HepG2 (cell line): ENCODE results near the gene WDR11. TPM values are rescaled to one million over a fixed set of nuclear protein-coding genes. Genes with fewer than 3 reads are reported as not detected.

ENCODE experiments used
- ATAC-seq: fragments of 200-7000 bp; cut with Tn5 transposase; 3 replicates; pipeline ENCODE4 v1.9.1; 2020; ENCODE audit warnings: mild to moderate bottlenecking, moderate library complexity
- BruUV-seq: library from RNA; stranded (reverse); fragments of 400-500 nt; replicated peaks from 2 replicates; lab custom pipeline; 2021; lab: Mats Ljungman, UMichigan
- CTCF ChIA-PET: fragments of 300-600 bp; formaldehyde crosslinking; extraction: SDS; loops from one replicate; lab custom pipeline; 2021; ENCODE audit warnings: low total read pairs, inconsistent platforms, low intra/inter-chr PET ratio; lab: Yijun Ruan, JAX
- POLR2A ChIA-PET: fragments of 350-600 bp; sonication (Branson Sonifier 250); formaldehyde crosslinking; loops from one replicate; lab custom pipeline; 2020; ENCODE audit warnings: antibody characterized with exemption, inconsistent platforms; lab: Yijun Ruan, JAX
- DNase-seq: peaks from one replicate; pipeline ENCODE4 v3.0.0-alpha.2; 2015; ENCODE audit warnings: low spot score
- FAIRE-seq: peaks from 3 replicates; lab custom pipeline; 2011; peaks lifted over from hg19 to GRCh38; lab: Jason Lieb, UNC
- H2AFZ ChIP-seq: one replicate; pipeline ENCODE4 v1.6.1; 2011; ENCODE audit warnings: low read length, inconsistent platforms
- H3K27ac ChIP-seq: fragments of 300-600 bp; 3 replicates; pipeline ENCODE4 v1.8.0; 2011; ENCODE audit warnings: mixed run types, mild to moderate bottlenecking, mixed read lengths, low read length, inconsistent platforms; ENCODE audit not compliant: insufficient read depth; ENCODE audit errors: extremely low read length
- H3K27me3 ChIP-seq, 2 experiments: fragments of 200-600 bp in 1 of 2; 2 replicates in 1 of 2; 3 replicates in 1 of 2; pipeline versions ENCODE4 v1.6.0 to v1.8.0; 2011; ENCODE audit warnings: low read length in 2 of 2, mild to moderate bottlenecking in 2 of 2, moderate library complexity in 2 of 2, inconsistent platforms in 1 of 2; ENCODE audit not compliant: insufficient read depth in 2 of 2, control insufficient read depth in 1 of 2
- H3K36me3 ChIP-seq, 2 experiments: fragments of 200-600 bp in 1 of 2; replicated peaks in 1 of 2; 2 replicates in 1 of 2; 3 replicates in 1 of 2; pipeline versions ENCODE4 v1.5.1 to v1.8.0; 2011; ENCODE audit warnings: low read length in 2 of 2, inconsistent platforms in 1 of 2; ENCODE audit not compliant: insufficient read depth in 2 of 2, control insufficient read depth in 1 of 2
- H3K4me1 ChIP-seq: 2 replicates; pipeline ENCODE4 v1.5.1; 2012; ENCODE audit warnings: low read length, inconsistent platforms; ENCODE audit not compliant: insufficient read depth
- H3K4me2 ChIP-seq: 2 replicates; pipeline ENCODE4 v1.6.0; 2011; ENCODE audit warnings: low read depth, low read length, inconsistent platforms
- H3K4me3 ChIP-seq, 3 experiments: fragments of 200-600 bp in 1 of 3; sonication (generic), shearing (Covaris generic) in 1 of 3; replicated peaks in 1 of 3; 2 replicates each; pipeline ENCODE4 v1.5.1; 2011 to 2016; ENCODE audit warnings: low read length in 3 of 3, inconsistent platforms in 2 of 3, low read depth in 2 of 3, mild to moderate bottlenecking in 2 of 3, control low read depth in 1 of 3, mixed read lengths in 1 of 3; ENCODE audit not compliant: insufficient read depth in 1 of 3
- H3K79me2 ChIP-seq: one replicate; pipeline ENCODE4 v1.6.1; 2011; ENCODE audit warnings: low read length, inconsistent platforms; ENCODE audit not compliant: insufficient read depth
- H3K9ac ChIP-seq: 2 replicates; pipeline ENCODE4 v1.6.0; 2011; ENCODE audit warnings: mild to moderate bottlenecking, low read depth, low read length, inconsistent platforms; ENCODE audit not compliant: insufficient read depth
- H3K9me3 ChIP-seq: 2 replicates; pipeline ENCODE4 v1.5.1; 2012; ENCODE audit warnings: mild to moderate bottlenecking, low read length
- H4K20me1 ChIP-seq: 2 replicates; pipeline ENCODE4 v1.6.0; 2011; ENCODE audit warnings: inconsistent platforms, mild to moderate bottlenecking, low read length, moderate library complexity; ENCODE audit not compliant: insufficient read depth
- ERF ChIP-seq: IDR thresholded peaks from 2 replicates; pipeline ENCODE4 v1.6.1; 2018; ENCODE audit warnings: missing biosample characterization, missing genetic modification reagents
- GATA4 ChIP-seq: sonication (generic); IDR thresholded peaks from 2 replicates; pipeline ENCODE4 v1.6.1; 2016; ENCODE audit warnings: antibody characterized with exemption, low read depth, borderline replicate concordance
- RXRA ChIP-seq: sonication (generic); formaldehyde crosslinking; IDR thresholded peaks from 2 replicates; pipeline ENCODE4 v1.5.1; 2020; ENCODE audit warnings: missing genetic modification reagents
- SIN3B ChIP-seq: fragments of 150-350 bp; IDR thresholded peaks from 2 replicates; pipeline ENCODE4 v1.6.1; 2014; ENCODE audit warnings: low read length
- SP140L ChIP-seq: sonication (generic); formaldehyde crosslinking; IDR thresholded peaks from 2 replicates; pipeline ENCODE4 v1.4.0; 2020; ENCODE audit warnings: missing genetic modification reagents, borderline replicate concordance
- THYN1 ChIP-seq: sonication (generic); formaldehyde crosslinking; IDR thresholded peaks from 2 replicates; pipeline ENCODE4 v1.8.1; 2023; ENCODE audit warnings: low read depth, mild to moderate bottlenecking, moderate library complexity, missing genetic modification reagents, borderline replicate concordance
- ZFP36L2 ChIP-seq: sonication (generic); formaldehyde crosslinking; IDR thresholded peaks from 2 replicates; pipeline ENCODE4 v1.4.0; 2020; ENCODE audit warnings: missing genetic modification reagents
- ZNF510 ChIP-seq: sonication (generic); formaldehyde crosslinking; IDR thresholded peaks from 2 replicates; pipeline ENCODE4 v1.4.0; 2020; ENCODE audit warnings: low read depth, mild to moderate bottlenecking, missing genetic modification reagents
- ZNF556 ChIP-seq: sonication (generic); formaldehyde crosslinking; IDR thresholded peaks from 2 replicates; pipeline ENCODE4 v1.4.0; 2020; ENCODE audit warnings: mild to moderate bottlenecking, missing genetic modification reagents, borderline replicate concordance
- ZNF616 ChIP-seq: sonication (generic); formaldehyde crosslinking; IDR thresholded peaks from 2 replicates; pipeline ENCODE4 v1.5.0; 2020; ENCODE audit warnings: low read depth, mild to moderate bottlenecking, missing genetic modification reagents
- ZNF75D ChIP-seq: sonication (generic); formaldehyde crosslinking; IDR thresholded peaks from 2 replicates; pipeline ENCODE4 v1.8.1; 2023; ENCODE audit warnings: missing genetic modification reagents, mild to moderate bottlenecking, borderline replicate concordance
- ZSCAN29 ChIP-seq: sonication (generic); formaldehyde crosslinking; conservative IDR thresholded peaks from 2 replicates; pipeline ENCODE4 v1.4.0; 2020; ENCODE audit warnings: mild to moderate bottlenecking, missing genetic modification reagents
- WGBS: methylation state at CpG from one replicate; pipeline ENCODE4 v1.1.6; 2017; ENCODE audit warnings: low lambda C conversion rate; 5-methylcytosine and 5-hydroxymethylcytosine counted together
- in situ Hi-C: cut with HindIII; loops from 2 replicates; pipeline ENCODE4 v1.10.0; 2017; ENCODE audit warnings: low pct_unique_long_range_greater_than_20kb; ENCODE audit not compliant: extremely low pct_ligation_motif_present
- intact Hi-C: fragments of 100-400 bp; cut with micrococcal nuclease; formaldehyde crosslinking; loops from one replicate; pipeline ENCODE4 v1.10.0; 2022; ENCODE audit not compliant: unreplicated experiment
- polyA plus RNA-seq, 8 experiments: library from polyadenylated mRNA; depleted of rRNA in 3 of 8; stranded (reverse) in 7 of 8; unstranded in 1 of 8; fragments of >200 nt; fragmentation: Illumina TruSeq in 4 of 8; extraction: Trizol in 4 of 8; gene quantifications; 2 replicates each; pipeline versions ENCODE4 v1.2.1 to v1.2.3, GENCODE V29; 2011 to 2016; ENCODE audit warnings: low read depth in 4 of 8, missing spikeins in 1 of 8, mixed read lengths in 1 of 8; ENCODE audit not compliant: insufficient read depth in 1 of 8
- total RNA-seq, 5 experiments: library from RNA; depleted of rRNA; stranded (reverse); fragments of >200 nt; fragmentation: Illumina TruSeq; extraction: Trizol; gene quantifications; 2 replicates each; pipeline ENCODE4 v1.2.3, GENCODE V29; 2016; ENCODE audit warnings: low read depth in 1 of 5
- TF ChIP-seq, protein P1 (sequence below): IDR thresholded peaks from 2 replicates; pipeline ENCODE4 v1.6.1; 2016; ENCODE audit warnings: missing compliant biosample characterization, missing genetic modification reagents, borderline replicate concordance
- TF ChIP-seq, protein P2 (sequence below): IDR thresholded peaks from 2 replicates; pipeline ENCODE4 v1.6.1; 2016; ENCODE audit warnings: missing genetic modification reagents, missing compliant biosample characterization

The WDR11 gene
- total and polyA plus RNA-seq, 2 of the 13 experiments (the other 11 are each of a cell fraction or from before 2014, with no cell fraction given): 38.0 to 45.2 TPM

DNA sequence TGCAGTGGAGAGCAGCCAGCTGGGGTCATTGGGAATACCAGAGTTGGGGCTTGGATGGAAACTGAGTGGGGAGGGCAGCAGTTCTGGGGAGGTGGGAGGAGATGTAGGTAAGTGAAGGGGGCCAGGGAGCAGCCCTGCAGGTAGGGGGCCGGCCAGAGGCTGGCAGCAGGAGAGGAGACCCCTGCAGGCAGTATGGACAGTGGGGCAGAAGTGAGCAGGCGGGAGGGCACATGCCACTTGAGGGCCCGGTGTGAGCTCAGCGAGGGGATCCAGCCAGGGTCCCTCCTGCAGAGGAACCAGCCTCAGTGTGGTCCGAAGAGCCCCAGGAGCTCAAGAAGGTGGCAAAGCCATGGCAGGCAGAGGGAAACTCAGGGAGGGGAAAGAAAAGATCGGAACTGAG lies 75.4 kb downstream of the WDR11 start:
- no peaks in the 10 kb centered on the region for H3K4me1 ChIP-seq
- ATAC-seq: peak; percentile 54
- H3K36me3 ChIP-seq: no peaks in the 10 kb centered on the region
- no peak overlapping the region for H3K27ac ChIP-seq
- no peak overlapping the region for H2AFZ ChIP-seq
- no peak overlapping the region for H3K4me2 ChIP-seq
- H3K4me3 ChIP-seq: no peak overlapping the region
- no peak for DNase-seq
- H3K9ac ChIP-seq: no peak overlapping the region
- CTCF ChIA-PET: no interaction called here
- no peaks in the 10 kb centered on the region for H3K9me3 ChIP-seq
- intact Hi-C loops: no loop called here
- BruUV-seq: no TSS peak
- in situ Hi-C loops: no loop called here
- no peaks in the 10 kb centered on the region for H4K20me1 ChIP-seq
- FAIRE-seq: no peak
- peaks cover 1 to 13% of the 10 kb centered on the region in 2 experiments; a peak in 3 of 5 replicates for H3K27me3 ChIP-seq
- TF ChIP-seq ERF (CRISPR knock-in tag): no peak
- no peak for TF ChIP-seq ZNF75D
- TF ChIP-seq, protein P1, sequence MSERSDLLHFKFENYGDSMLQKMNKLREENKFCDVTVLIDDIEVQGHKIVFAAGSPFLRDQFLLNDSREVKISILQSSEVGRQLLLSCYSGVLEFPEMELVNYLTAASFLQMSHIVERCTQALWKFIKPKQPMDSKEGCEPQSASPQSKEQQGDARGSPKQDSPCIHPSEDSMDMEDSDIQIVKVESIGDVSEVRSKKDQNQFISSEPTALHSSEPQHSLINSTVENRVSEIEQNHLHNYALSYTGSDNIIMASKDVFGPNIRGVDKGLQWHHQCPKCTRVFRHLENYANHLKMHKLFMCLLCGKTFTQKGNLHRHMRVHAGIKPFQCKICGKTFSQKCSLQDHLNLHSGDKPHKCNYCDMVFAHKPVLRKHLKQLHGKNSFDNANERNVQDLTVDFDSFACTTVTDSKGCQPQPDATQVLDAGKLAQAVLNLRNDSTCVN (CRISPR knock-in tag): no peak
- TF ChIP-seq GATA4: no peak
- TF ChIP-seq ZFP36L2 (CRISPR knock-in tag): no peak
- 35% methylated on average over 6 of the region's 6 CpGs for WGBS
- POLR2A ChIA-PET: no interaction called here
- H3K79me2 ChIP-seq: no peaks in the 10 kb centered on the region

DNA sequence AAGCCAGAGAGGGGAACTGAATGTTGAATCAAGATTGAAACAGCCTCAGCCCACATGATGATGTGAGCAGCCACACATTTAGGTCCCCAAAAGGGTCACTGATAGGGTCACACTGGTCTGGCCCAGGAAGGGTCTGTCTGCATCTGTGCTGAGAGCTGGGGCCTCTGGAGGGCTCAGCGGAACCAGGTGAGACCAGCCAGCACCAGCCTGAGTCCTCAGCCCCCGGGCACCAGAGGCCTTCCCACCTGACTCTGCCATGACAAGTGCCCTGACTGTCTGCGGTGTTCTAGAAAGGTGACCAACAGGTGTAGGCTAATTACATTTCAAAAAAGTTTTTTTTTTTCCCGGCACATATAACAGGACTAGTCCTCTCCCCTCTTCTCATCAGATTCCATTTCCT lies 76.2 kb downstream of the WDR11 start:
- no peaks in the 10 kb centered on the region for H4K20me1 ChIP-seq
- intact Hi-C loops: no loop called here
- no peaks in the 10 kb centered on the region for H3K79me2 ChIP-seq
- H3K9ac ChIP-seq: no peak overlapping the region
- DNase-seq (no peak), ATAC-seq (no peak; the same call in 2 of the 3 replicates), FAIRE-seq (no peak)
- H3K9me3 ChIP-seq: no peaks in the 10 kb centered on the region
- no peak overlapping the region for H2AFZ ChIP-seq
- TF ChIP-seq SIN3B: no peak
- no peak for TF ChIP-seq ZNF556
- TF ChIP-seq, protein P2, sequence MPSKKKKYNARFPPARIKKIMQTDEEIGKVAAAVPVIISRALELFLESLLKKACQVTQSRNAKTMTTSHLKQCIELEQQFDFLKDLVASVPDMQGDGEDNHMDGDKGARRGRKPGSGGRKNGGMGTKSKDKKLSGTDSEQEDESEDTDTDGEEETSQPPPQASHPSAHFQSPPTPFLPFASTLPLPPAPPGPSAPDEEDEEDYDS (CRISPR knock-in tag): no peak
- TF ChIP-seq ZNF510 (CRISPR knock-in tag): no peak
- no peak for TF ChIP-seq ZNF616
- TF ChIP-seq SP140L: no peak
- TF ChIP-seq THYN1 (CRISPR knock-in tag): no peak
- TF ChIP-seq RXRA: no peak
- no peak for TF ChIP-seq ZSCAN29 (CRISPR knock-in tag)
- POLR2A ChIA-PET: no interaction called here
- no peak overlapping the region for H3K4me3 ChIP-seq
- CTCF ChIA-PET: no interaction called here
- H3K4me2 ChIP-seq: no peak overlapping the region
- in situ Hi-C loops: no loop called here
- H3K36me3 ChIP-seq: no peaks in the 10 kb centered on the region
- no peak overlapping the region for H3K27ac ChIP-seq
- WGBS: 28% methylated on average over 3 of the region's 4 CpGs
- BruUV-seq: no TSS peak
- peaks cover 1 to 16% of the 10 kb centered on the region in 2 experiments; a peak in 3 of 5 replicates for H3K27me3 ChIP-seq
- no peaks in the 10 kb centered on the region for H3K4me1 ChIP-seq
